MV-4-11 (cell line): Measurements from ENCODE around the gene RRAS2.
"Not testable (repeated sequence)": the region's sequence is repeated elsewhere in the genome, so short reads cannot be mapped to it uniquely, and the experiment has no call there.

Experiments
- DNase-seq: peaks from one replicate; lab custom pipeline; 2025; lab: John Stamatoyannopoulos, UW

Gene RRAS2

DNA sequence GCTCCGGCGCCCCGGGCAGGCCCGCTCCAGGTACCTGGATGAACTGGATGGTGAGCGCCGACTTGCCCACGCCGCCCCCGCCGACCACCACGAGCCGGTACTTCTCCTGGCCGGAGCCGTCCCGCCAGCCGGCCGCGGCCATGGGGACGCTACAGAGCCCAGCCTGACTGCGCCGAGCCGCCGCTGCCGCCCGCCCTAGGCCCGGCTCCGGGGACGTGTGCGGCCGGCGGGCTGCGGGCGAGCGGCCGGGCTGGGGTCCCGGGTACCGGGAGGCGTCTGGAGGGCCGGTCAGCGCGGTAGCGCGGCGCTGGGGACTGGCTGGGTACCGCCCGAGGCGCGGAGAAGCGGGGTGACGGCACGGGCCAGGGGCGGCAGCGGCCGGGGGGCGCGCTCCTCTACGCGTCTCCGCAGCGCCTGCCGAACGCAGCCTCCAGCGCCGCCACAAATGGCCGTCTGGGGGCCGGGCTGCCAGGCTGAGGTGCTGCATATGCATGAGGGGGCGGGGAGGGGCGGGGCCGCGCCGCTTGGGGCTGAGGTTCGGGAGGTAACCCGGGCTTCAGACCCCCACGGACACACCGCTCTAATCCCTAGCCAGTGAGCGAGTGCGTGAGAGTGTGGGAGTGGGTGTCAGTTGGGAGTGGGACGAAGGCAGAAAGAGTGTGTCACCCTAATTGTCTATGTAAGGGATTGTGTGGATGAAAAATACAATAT is at the start of gene RRAS2:
RRAS2 (minus strand) TSS at position 455 of the 711 bp plus-strand sequence; CDS start at position 142, 313 bp downstream.
- no peak for DNase-seq

DNA sequence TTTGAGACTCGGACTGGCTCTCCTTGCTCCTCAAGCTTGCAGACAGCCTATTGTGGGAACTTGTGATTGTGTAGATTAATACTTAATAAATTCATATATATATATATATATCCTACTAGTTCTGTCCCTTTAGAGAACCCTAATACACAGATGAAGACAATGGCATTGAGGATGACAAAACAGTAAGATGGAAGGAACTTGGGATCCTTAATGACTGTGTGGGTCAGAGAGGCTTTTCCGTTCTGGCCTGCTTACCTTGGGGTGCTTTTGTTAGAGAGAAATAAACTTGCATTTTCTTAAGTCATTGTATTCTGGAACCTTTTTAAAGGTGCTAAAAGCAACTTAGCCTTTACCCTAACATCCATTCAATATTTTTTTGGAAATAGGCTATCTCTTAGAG is 49.6 kb upstream of the RRAS2 start:
- DNase-seq, result no peak

DNA sequence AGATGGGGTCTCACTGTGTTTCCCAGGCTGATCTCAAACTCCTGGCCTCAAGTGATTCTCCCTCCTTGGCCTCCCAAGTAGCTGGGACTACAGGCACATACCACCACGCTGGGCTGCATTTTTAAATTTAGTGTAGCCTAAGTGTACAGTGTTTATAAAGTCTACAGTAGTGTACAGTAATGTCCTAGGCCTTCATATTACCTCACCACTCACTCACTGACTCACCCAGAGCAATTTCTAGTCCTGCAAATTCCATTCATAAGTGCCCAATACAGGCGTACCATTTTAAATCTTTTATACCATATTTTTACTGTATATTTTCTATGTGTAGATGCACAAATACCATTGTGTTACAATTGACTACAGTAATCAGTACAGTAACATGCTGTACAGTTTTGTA is 47.1 kb upstream of the RRAS2 start:
- not testable (repeated sequence) for DNase-seq

DNA sequence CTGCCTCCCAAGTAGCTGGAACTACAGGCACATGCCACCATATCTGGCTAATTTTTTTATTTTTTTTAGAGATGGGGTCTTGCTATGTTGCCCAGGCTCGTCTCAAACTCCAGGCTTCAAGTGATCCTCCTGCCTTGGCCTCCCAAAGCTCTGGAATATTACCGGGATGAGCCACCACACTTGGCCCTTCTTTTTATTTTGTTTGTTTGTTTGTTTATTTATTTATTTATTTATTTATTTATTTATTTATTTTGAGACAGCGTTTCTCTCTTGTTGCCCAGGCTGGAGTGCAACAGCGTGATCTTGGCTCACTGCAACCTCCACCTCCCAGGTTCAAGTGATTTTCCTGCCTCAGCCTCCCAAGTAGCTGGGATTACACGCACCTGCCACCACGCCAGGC is 44.5 kb upstream of the RRAS2 start:
- DNase-seq, result not testable (repeated sequence)

DNA sequence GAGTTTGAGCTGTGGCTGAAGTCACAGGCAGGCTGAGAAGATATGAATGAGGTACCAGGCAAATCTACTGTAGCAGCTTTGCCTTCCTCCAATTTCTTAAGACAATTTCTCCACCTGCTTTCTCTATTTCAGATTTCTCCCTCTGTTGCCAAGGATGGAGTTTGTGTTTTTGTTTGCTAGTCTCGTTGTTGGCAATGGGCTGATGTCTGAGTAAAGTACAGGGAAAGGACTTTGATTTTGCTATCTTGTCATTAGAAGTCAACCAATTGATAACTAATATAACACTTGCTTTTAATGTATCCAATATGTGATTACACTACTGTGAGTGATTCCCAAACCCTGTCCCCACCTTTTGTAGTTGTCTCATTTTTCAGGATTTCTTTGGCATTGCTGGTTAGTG is 40.1 kb upstream of the RRAS2 start:
- DNase-seq, result no peak

DNA sequence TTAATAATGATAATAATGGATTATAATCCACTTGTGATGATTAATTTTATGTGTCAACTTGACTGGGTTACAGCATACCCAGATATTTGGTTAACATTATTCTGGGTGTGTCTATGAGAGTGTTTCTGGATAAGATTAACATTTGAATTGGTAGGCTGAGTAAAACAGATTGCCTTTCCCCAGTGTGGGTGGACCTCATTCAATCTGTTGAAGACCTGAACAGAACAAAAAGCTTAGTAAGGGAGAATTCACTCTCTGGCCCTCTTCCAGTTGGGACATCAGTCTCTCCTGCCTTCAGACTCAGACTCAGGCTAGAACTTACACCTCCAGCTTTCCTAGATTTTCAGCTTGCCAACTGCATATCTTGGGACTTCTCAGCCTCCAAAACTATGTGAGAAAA is 37.3 kb upstream of the RRAS2 start:
- no peak for DNase-seq

DNA sequence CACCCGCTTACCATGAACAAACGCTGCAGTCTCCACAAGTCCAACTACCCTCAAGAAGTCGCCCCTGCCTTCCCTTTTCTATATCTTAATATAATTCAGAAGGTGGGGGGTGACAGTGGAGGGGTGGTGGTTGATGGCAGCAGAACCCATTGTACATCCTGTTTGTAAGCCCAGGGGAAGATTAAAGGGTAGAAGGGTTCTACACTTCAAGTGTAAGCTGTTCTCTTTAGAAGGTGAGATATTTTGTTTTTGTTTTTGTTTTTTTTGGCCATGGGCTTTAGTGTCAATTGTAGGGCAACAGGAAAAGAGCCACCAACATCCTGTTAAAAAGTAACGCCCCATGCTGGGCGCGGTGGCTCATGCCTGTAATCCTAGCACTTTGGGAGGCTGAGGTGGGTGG is 34.9 kb upstream of the RRAS2 start:
- DNase-seq, result no peak

DNA sequence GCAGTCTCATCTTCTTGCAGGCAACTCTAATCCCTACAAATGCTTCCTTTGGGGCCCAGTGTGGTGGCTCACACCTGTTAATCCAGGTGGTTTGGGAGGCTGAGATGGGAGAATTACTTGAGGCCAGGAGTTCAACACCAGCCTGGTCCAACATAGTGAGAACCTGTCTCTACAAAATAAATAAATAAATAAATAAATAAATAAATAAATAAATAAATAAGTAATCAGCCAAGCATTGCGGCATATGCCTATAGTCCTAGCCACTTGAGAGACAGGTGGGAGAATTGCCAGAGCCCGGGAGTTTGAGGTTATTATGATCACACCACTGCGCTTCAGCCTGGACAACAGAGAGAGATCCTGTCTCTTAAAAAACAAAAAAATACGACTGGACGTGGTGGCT is 34.1 kb upstream of the RRAS2 start:
- DNase-seq, result no peak

DNA sequence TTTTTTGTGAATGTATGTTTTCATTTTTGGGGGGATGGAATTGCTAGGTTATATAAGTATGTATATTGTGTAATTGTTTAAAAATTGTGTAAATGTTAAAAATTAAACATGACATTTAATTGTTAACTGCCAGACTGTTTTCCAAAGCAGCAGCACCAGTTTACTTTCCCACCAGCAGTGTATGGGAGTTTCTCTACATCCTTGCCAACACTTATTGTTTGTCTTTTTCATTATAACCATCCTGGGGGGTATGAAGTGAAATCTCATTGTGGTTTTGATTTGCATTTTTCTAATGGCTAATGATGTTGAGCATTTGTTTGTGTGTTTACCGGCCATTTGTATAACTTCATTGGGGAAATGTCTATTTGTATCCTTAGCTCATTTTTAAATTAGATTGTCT is 31.7 kb upstream of the RRAS2 start:
- no peak for DNase-seq

DNA sequence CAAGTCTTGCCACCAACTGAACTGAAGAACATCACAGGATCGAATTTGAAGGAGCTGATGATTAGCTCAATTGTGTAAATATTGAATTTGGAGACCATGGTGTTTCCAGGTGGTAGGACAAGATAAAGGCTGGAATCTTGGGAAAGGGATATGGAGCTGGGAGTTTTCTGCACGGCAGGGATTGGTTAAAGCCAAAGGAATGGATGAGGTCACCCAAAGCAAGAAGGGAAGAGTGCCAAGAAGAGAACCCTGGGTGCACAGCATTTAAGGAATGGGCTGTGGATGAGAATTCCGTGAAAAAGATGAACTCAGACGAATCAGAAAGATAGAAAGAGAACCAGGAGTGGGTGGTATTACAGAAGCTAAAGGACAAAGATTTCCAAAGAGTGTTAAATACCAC is 29.4 kb upstream of the RRAS2 start:
- DNase-seq, result no peak

DNA sequence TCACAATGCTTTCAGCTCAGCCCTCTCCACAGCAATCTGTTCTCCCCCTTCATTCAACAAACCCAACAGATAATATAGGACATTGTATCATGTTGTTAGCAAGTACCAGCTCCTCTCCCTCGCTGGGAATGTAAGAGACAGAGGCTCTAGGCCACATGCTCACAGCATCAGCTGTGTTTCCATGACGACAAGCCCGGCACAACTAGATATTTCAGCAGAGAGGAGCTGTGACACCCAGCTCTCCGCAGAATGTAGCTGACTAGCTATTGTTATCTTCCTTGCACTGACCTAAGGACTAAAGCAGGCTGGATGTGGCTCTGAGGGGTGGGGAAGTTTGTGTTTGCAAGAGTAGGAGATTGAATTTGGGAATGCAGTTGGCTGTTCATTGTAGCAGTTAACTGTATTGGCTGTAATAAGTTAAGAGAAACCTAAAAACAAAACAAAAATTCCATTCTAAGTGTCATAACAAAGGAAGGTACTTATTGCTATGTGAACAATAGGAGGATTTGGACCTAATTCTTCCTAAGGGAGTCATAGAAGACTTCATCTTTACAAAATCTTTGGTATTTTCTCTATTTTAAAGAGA is 28.0 kb upstream of the RRAS2 start:
- DNase-seq, result no peak

DNA sequence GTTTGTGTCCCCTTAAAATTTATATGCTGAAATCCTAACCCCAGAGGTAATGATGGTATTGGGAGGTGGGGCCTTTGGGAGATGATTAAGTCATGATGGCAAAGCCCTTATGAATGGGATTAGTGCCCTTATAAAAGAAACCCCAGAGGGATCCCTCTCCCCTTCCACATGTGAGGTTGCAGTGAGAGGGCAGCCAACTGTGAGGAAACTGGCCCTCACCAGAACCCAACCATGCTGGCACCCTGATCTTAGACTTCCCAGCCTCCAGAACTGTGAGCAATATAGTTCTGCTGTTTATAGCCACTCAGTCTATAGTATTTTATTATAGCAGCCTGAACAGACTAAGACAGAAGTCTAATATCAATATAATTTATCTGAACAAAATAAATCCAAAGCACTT is 27.1 kb upstream of the RRAS2 start:
- DNase-seq, result no peak

DNA sequence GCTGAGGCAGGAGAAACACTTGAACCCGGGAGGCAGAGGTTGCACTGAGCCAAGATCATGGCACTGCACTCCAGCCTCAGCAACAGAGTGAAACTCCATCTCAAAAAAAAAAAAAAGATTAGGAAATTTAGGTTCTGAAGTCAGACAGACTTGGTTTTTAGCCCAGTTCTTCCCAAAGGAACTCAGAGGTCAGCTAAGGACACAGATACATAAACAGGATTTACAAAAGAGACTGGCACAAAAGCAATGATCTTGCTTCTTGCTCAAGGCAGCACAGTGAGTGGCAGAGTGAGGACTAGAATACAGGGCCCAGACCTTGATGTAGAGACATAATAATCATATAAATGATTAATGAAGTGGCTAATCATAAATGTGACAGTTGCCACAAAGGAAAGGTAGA is 25.4 kb upstream of the RRAS2 start:
- no peak for DNase-seq

DNA sequence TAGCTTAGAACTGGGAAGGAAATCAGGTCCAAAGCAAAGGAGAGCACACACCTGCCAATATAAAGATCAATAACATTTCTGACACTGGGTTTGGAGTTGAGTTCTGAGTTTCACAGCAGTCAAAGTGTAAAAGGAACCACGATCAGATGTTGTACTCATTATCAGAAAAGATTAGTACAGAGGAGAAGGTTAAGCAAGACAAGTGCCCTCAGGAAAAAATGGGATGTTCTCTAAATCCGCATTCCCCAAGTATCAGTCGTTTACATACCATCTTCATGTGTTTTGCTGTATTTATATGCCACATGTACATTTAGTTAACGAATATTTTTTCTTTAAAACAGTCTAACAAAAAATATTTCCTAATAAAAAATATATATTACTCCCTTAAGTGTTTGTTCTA is 23.0 kb upstream of the RRAS2 start:
- no peak for DNase-seq

DNA sequence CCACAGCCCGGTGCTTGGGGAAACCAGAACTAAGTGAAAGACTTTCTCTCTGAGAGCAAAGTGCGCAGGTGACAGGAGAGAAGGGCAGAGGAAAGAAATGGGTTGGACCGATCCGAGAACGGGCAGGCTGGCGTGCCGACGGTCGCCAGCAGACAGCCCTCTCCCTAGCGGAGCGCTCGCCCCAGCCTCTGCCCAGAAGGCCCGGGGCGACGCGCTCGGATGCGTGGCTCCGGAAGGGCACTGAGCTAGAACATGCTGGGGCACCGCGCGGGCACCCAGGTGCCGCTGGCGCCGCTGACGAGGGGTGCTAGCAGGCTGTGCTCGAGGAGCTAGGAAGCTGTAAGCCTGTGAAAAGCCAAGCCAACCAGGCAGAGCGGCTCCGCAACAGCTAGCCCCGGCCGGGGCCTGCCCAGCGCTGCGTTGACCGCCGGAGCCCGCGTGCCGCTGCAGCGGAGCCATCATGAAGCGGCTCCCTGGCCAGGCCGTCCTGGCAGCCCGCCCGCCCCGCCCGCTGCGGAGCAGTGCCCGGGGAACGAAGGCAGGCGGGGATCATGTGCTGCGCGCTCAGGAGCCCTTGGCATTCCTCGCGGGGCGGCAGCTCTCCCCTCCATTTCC is 22.1 kb upstream of the RRAS2 start:
- DNase-seq, result no peak

DNA sequence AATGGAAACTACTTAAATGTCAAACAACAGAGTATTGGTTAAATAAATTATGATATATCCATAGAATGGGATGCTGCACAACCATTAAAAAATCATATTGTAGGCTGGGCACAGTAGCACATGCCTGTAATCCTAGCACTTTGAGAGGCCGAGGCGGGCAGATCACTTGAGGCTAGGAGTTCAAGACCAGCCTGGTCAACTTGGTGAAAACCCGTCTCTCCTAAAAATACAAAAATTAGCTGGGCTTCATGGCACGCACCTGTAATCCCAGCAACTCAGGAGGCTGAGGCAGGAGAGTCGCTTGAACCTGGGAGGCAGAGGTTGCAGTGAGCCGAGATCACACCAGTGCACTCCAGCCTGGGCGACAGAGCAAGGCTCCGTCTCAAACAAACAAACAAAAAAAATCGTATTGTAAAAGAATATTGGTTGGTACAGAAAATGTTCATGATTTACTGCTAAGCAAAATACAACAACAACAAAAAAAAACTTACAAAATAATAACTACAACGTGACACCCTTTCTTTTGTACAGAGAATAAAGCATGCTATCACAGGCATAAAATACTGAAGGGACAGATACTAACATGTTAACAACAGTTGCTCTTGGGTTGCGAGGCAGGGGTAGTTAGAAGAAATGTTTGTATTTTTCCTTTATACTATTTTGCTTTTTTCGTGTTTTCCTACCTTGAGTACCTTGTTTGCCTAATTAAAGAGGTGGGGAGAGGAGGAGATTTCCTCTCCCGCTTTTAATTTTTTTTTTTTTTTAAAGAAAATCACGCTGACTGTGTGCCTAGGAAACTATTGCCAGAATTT is 21.3 kb upstream of the RRAS2 start:
- no peak for DNase-seq

DNA sequence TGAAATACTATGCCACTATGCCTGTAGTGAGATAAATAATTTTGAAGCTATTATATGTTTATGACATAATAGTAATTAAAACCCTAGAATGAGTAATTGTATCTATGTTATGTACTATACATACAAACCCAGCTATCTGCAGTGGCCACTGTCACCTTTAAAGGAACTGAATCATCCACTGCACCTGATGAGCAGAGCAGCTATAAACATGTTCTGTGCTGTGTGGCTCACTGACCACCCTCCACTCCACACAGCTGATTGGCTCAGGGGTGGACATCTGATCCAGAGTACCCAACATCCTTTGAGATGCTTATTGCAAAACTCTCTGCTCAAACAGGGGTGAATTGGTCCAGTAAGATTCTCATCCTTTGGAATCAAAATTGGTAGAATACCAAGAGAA is 19.2 kb upstream of the RRAS2 start:
- DNase-seq, result no peak

DNA sequence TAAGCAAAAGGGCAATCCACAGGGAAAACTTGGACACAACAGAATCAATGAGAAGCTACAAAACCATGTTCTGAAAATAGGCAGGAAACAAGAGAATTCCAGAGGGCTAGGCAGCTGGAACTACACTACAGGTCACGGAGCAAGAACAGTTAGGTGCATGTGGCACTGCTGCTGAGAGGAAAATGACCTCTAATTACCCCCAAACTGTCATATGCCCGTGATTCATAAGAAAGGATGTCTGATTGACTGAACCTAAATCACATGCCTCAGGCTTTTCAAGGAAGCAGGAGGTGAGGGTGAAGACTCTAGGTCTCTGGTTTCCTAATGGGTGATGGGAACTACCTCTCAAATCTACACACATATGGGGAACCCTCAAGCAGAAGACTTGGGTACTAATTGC is 17.9 kb upstream of the RRAS2 start:
- DNase-seq, result no peak

DNA sequence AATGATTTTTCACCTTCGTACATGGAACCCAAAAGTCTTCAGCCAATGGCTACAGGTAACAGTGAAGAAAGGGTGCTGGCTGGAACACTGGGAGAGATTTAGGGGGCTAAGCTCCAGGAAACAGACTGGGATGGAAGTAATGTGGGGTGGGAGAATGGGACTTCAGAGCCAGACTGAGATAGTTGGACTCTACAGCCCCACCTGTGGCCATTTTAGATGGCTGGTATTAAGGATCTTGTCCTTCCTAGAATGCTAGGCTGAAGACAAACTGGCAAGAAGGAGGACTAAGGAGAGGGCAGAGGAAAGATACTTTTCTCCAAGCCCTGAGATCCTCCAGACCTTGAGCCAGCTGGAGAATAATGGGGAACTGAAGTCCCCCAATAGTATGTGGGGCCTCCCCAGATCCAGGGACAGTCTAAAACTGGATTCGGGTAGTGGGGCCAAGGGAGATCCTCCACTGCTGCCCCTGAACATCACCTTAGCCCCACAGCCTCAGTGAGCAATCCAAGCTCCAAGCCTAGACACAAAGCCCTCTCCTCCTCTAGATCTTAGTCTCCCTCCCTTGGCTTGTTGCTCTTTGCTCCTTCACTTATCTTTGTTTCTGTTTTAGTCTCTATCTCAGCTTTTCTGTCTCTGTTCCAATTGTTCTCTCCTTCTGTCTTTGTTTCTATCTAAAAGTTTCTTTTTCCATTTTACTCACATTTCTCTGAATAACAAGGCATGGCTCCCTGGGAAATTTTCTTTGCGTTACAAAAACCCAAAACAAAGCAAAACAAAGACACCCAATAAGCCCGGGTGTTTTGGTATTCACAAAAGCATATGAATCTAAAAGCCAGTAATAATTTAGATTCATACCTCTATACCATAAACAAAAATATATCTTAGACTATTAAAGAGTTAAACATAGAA is 16.2 kb upstream of the RRAS2 start:
- DNase-seq, result no peak

DNA sequence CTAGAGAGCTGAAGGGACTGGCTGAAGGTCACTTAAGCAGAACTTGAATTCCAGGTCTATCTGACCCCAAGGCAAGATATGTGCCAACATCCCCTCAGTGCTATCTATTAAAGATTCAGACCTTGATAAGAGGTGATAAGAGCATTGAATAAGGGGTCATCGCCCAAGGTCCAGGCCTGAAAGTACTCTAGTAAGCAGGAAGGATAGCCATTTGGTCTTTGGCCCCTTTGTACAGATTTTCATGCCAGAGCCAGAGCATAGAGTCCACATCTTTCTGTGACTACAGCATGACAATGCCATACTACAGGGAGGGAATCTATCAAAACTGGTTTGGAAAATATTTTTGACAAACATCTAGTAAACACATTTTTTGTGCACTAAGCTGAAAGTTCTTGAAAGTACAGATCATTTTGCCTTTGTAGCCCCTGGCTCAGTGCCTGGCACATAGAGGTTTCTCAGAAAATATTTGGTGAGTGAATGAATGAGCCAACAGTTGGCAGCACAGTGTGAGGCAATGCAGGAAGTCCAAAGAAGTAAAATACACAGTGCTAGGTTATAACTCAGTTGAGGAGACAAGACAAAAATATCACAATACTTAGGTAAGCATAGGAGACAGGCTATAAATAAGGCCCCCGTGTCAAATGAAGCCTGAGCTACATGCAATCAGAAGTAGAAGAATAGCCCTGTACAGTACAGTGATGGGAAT is 15.1 kb upstream of the RRAS2 start:
- no peak for DNase-seq

DNA sequence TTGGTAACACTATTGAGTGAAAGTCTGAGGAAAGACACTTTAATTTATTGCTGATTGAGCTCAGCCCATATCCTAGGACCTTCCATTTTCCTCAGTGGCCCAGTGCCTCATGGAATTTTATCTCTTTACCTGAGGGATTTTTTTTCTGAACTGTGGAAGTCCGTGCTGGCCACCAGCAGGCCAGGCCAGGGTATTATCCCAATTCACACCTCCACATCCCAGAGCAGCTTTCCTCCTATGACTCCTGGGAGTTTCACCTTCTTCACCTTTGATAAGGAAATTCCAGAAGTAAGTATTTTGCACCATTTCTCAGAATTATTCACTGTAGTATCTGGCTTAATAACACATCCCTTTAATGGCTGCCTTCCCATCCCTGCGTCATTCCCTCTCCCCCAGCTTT is 13.0 kb upstream of the RRAS2 start:
- DNase-seq, result no peak
